ENCODE results near the gene AFDN.

DNA sequence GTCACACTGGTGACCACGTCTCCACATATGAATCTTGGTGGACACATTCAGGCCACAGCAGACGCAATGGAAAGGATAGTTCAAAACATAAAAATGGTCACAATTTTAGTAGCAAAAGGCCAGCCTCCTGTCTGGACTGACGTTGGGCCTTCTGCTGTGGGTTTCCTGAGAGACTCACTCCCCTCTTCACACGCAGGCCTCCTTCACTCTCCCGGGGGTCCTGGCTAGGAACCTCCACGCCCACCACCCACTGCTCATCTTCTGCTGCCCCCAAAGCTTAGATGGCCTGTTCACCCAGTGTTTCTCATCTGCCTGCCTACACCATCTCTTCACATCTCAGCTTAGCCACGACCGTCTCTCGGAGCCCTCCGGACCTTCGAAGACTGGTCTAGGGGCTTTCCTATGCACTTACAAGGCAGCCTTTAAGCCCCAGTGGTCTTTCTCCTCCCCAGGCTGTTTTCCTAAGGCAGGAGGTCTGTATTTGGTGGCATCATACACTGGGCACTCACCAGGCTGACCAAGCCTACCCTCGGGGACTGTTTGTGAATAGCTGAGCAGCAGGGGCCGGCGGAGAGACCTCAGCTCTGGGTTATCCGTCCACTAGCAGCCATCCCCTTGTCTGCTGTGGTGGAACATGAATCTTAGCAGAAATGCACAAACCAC, 46.6 kb upstream of the AFDN start:
- TF ChIP-seq POLR2A (IDR thresholded peaks at IDR 0.05), result no peak
- TF ChIP-seq, protein P1, sequence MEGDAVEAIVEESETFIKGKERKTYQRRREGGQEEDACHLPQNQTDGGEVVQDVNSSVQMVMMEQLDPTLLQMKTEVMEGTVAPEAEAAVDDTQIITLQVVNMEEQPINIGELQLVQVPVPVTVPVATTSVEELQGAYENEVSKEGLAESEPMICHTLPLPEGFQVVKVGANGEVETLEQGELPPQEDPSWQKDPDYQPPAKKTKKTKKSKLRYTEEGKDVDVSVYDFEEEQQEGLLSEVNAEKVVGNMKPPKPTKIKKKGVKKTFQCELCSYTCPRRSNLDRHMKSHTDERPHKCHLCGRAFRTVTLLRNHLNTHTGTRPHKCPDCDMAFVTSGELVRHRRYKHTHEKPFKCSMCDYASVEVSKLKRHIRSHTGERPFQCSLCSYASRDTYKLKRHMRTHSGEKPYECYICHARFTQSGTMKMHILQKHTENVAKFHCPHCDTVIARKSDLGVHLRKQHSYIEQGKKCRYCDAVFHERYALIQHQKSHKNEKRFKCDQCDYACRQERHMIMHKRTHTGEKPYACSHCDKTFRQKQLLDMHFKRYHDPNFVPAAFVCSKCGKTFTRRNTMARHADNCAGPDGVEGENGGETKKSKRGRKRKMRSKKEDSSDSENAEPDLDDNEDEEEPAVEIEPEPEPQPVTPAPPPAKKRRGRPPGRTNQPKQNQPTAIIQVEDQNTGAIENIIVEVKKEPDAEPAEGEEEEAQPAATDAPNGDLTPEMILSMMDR (IDR thresholded peaks at IDR 0.05), result no peak
- TF ChIP-seq POLR2AphosphoS5 (IDR thresholded peaks at IDR 0.05), result no peak
- TF ChIP-seq EP300 (IDR thresholded peaks at IDR 0.05; ENCODE audit: low read depth), result no peak
